ENCODE data around the gene THSD4. TPM values are rescaled to one million over a fixed set of nuclear protein-coding genes. Genes with fewer than 3 reads are reported as not detected.

The THSD4 gene
- total and polyA plus RNA-seq, 2 of the 4 experiments (the other 2 are of a cell fraction): 25.5 to 31.1 TPM

- no peak for TF ChIP-seq CTCF (conservative IDR thresholded peaks at IDR 0.05; ENCODE audit: low read depth, low read length)
Measured at GRCh38 chr15:71143373-71144310, 28.4 kb downstream of the THSD4 start (continued).

DNA sequence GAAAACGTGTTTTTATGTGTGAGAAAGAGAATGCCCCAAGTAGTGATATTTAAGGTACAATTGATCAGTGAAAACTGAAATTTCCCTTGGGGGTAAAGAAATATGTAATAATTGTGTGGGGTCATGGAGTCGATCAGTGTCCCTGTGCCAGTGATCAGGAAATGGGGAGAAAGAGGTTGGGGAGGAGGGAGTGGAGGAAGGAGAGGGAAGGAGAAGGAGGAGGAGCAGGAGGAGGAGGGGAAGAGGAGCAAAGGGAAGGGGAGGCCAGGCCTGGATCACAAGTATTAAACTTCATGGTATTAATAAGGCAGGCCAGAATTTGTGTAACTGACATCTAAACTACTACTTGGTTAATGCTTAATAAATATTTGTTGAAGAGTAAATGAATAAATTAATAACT is 30.4 kb downstream of the THSD4 start:
- Histone ChIP-seq H3K56ac (ENCODE audit: extremely low read depth, insufficient read depth, low read length) (no peak overlapping the region), H3K4me2 (ENCODE audit: low read depth, low read length) (no peak overlapping the region), H2AK5ac (ENCODE audit: low read depth, low read length) (no peak overlapping the region), H3K14ac (replicated peaks; ENCODE audit: low read depth, low read length) (no peak overlapping the region), H3K27ac (ENCODE audit: insufficient read depth, low read length) (no peak overlapping the region), H2BK20ac (ENCODE audit: low read depth, low read length) (no peak overlapping the region), H3K9me1 (ENCODE audit: insufficient read depth, low read length) (peaks cover 3% of the 10 kb centered on the region; the same call in 1 of the 2 replicates), H3K18ac (ENCODE audit: low read depth, low read length) (no peak overlapping the region), H3K9ac (ENCODE audit: low read depth, low read length) (no peak overlapping the region), H2BK120ac (ENCODE audit: low read depth, low read length) (no peak overlapping the region), H3K79me1 (ENCODE audit: low read depth in 1 of 2, low read length in 2 of 2) (peaks cover 13 to 40% of the 10 kb centered on the region in 2 experiments), H3K9me3 (ENCODE audit: control insufficient read depth, insufficient read depth, low read length) (no peaks in the 10 kb centered on the region), H3K36me3 (ENCODE audit: control insufficient read depth, insufficient read depth, low read length) (peaks cover 4% of the 10 kb centered on the region), H2AK9ac (replicated peaks; ENCODE audit: low read depth, low read length, poor library complexity) (no peak overlapping the region), H3K23ac (ENCODE audit: low read depth, low read length) (no peak overlapping the region), H4K20me1 (ENCODE audit: insufficient read depth, low read length) (no peaks in the 10 kb centered on the region), H3K4me3 (ENCODE audit: insufficient read depth, low read depth, low read length) (no peak overlapping the region), H4K5ac (ENCODE audit: low read depth, low read length) (no peak overlapping the region), H3K4me1 (ENCODE audit: control insufficient read depth, insufficient read depth, low read length) (peaks cover 6% of the 10 kb centered on the region), H2BK15ac (ENCODE audit: low read depth, low read length) (no peak overlapping the region), H4K8ac (ENCODE audit: low read depth in 2 of 2, low read length in 2 of 2) (no peak overlapping the region), H2BK5ac (ENCODE audit: low read depth, low read length, poor library complexity, severe bottlenecking) (no peak overlapping the region), H3K27me3 (ENCODE audit: control insufficient read depth, insufficient read depth, low read length) (no peaks in the 10 kb centered on the region), H3K4ac (ENCODE audit: low read depth, low read length) (no peak overlapping the region), H4K91ac (ENCODE audit: insufficient read depth, low read depth, low read length) (no peak overlapping the region), H2AFZ (replicated peaks; ENCODE audit: low read length, poor library complexity) (no peak overlapping the region)
- DNase-seq (no peak), ATAC-seq (ENCODE audit: low read depth) (no peak)
- intact Hi-C loops (cut with micrococcal nuclease): no loop called here
- in situ Hi-C loops (cut with MboI; ENCODE audit: low sequenced_read_pairs): no loop called here
- dilution Hi-C loops (cut with HindIII; ENCODE audit: low sequenced_read_pairs, unreplicated experiment): no loop called here
- ChIA-PET CTCF (no interaction called here), POLR2A (ENCODE audit: unreplicated experiment) (no interaction called here)
- WGBS, 2 experiments (ENCODE audit: extremely low coverage in 2 of 2, insufficient read length in 1 of 2): 100% methylated on average over 1 of the region's 2 CpGs; no CpG with 5 or more reads in 1 of the 2 experiments
- BruUV-seq (replicated peaks): no TSS peak
- TF ChIP-seq ELK1 (IDR thresholded peaks at IDR 0.05; ENCODE audit: borderline replicate concordance, low read depth, low read length) (no peak), CTCF (conservative IDR thresholded peaks at IDR 0.05; ENCODE audit: low read depth, low read length) (no peak), POLR2A (IDR thresholded peaks at IDR 0.05; ENCODE audit: low read depth, low read length) (no peak), CEBPB (IDR thresholded peaks at IDR 0.05; ENCODE audit: low read depth, low read length) (no peak), RFX5 (IDR thresholded peaks at IDR 0.05; ENCODE audit: low read depth, low read length) (no peak), MAFK (IDR thresholded peaks at IDR 0.05; ENCODE audit: low read depth, low read length) (no peak), RCOR1 (IDR thresholded peaks at IDR 0.05; ENCODE audit: insufficient replicate concordance, low read length) (no peak)
- TF ChIP-seq, protein P1, sequence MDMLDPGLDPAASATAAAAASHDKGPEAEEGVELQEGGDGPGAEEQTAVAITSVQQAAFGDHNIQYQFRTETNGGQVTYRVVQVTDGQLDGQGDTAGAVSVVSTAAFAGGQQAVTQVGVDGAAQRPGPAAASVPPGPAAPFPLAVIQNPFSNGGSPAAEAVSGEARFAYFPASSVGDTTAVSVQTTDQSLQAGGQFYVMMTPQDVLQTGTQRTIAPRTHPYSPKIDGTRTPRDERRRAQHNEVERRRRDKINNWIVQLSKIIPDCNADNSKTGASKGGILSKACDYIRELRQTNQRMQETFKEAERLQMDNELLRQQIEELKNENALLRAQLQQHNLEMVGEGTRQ (IDR thresholded peaks at IDR 0.05; ENCODE audit: low read depth, low read length): no peak

Measured in IMR-90 (cell line).